Gastroesophageal sphincter (tissue), 3 donors: ENCODE results near the gene OPN1MW2.
"Not testable (repeated sequence)": the region's sequence is repeated elsewhere in the genome, so short reads cannot be mapped to it uniquely, and the experiment has no call there.

ENCODE experiments used
- CTCF ChIP-seq, 4 experiments: fragments of 200-600 bp in 2 of 4; fragments of 450-650 bp in 2 of 4; sonication (generic) in 1 of 4; IDR thresholded peaks; one replicate each; pipeline ENCODE4 v1.5.1; 2017 to 2019; ENCODE audit warnings: antibody characterized with exemption in 4 of 4, mild to moderate bottlenecking in 2 of 4, moderate library complexity in 2 of 4
- POLR2A ChIP-seq, 2 donors: fragments of 450-650 bp; IDR thresholded peaks; one replicate each; pipeline ENCODE4 v1.6.1; 2017; ENCODE audit warnings: antibody characterized with exemption in 2 of 2, mild to moderate bottlenecking in 2 of 2, moderate library complexity in 1 of 2

- TF ChIP-seq CTCF, POLR2A (IDR thresholded peaks at IDR 0.05): not testable (repeated sequence)
Observed at GRCh38 chrX:154211499-154211898, 8.1 kb upstream of the OPN1MW2 start.
